ENCODE measurements around the gene AGPAT1. TPM values are rescaled to one million over a fixed set of nuclear protein-coding genes. Genes with fewer than 3 reads are reported as not detected.

AGPAT1 gene
- total and polyA plus RNA-seq, 7 donors: 35.0 to 77.8 (median 47.4) TPM

DNA sequence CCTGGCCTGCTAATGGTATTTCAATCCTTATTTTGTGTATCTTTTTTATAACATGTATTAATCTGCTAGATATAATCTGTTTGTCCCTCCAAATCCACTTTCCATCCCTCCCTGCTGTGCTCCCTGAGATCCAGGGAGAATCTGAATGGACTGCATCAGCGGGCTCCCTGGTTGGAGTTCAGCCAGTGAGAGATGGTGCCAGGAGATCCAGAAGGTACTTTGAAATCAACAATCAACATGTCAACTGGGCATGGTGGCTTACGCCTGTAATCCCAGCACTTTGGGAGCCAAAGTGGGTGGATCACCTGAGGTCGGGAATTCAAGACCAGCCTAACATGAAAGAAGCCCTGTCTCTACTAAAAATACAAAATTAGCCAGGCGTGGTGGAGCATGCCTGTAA is 52.2 kb downstream of the AGPAT1 start:
- Histone ChIP-seq H3K27ac (no peak overlapping the region), H3K4me3 (no peak overlapping the region), H3K27me3 (ENCODE audit: insufficient read depth in 3 of 3, low read length in 2 of 3) (no peaks in the 10 kb centered on the region), H3K36me3 (ENCODE audit: insufficient read depth in 1 of 2, low read depth in 1 of 2) (peaks cover 10 to 83% of the 10 kb centered on the region in 2 donors), H3K4me1 (peaks cover 25% of the 10 kb centered on the region), H3K9me3 (no peaks in the 10 kb centered on the region)
- 73 to 84% (median 77%) methylated on average over 4 of the region's 4 CpGs for WGBS, 3 donors
- DNase-seq (no peak), ATAC-seq (no peak)
- intact Hi-C loops (cut with DNase I): no loop called here
- TF ChIP-seq, protein P1, sequence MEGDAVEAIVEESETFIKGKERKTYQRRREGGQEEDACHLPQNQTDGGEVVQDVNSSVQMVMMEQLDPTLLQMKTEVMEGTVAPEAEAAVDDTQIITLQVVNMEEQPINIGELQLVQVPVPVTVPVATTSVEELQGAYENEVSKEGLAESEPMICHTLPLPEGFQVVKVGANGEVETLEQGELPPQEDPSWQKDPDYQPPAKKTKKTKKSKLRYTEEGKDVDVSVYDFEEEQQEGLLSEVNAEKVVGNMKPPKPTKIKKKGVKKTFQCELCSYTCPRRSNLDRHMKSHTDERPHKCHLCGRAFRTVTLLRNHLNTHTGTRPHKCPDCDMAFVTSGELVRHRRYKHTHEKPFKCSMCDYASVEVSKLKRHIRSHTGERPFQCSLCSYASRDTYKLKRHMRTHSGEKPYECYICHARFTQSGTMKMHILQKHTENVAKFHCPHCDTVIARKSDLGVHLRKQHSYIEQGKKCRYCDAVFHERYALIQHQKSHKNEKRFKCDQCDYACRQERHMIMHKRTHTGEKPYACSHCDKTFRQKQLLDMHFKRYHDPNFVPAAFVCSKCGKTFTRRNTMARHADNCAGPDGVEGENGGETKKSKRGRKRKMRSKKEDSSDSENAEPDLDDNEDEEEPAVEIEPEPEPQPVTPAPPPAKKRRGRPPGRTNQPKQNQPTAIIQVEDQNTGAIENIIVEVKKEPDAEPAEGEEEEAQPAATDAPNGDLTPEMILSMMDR (IDR thresholded peaks at IDR 0.05): no peak

GRCh38 chr6:32120573-32121059 is 55.3 kb downstream of the AGPAT1 start:
- no peak for DNase-seq
- 92 to 94% (median 94%) methylated on average over 11 to 12 of the region's 12 CpGs for WGBS, 3 donors
- TF ChIP-seq, protein P1 (IDR thresholded peaks at IDR 0.05): no peak
- H3K4me1 ChIP-seq: peaks cover 7% of the 10 kb centered on the region
- H3K9me3 ChIP-seq: no peaks in the 10 kb centered on the region
- no peak overlapping the region for H3K27ac ChIP-seq
- H3K4me3 ChIP-seq: no peak overlapping the region
- H3K36me3 ChIP-seq (ENCODE audit: insufficient read depth in 1 of 2, low read depth in 1 of 2): peaks cover 10 to 97% of the 10 kb centered on the region in 2 donors
- intact Hi-C loops (cut with DNase I): no loop called here
- no peak for ATAC-seq
- H3K27me3 ChIP-seq (ENCODE audit: insufficient read depth in 3 of 3, low read length in 2 of 3): no peaks in the 10 kb centered on the region

DNA sequence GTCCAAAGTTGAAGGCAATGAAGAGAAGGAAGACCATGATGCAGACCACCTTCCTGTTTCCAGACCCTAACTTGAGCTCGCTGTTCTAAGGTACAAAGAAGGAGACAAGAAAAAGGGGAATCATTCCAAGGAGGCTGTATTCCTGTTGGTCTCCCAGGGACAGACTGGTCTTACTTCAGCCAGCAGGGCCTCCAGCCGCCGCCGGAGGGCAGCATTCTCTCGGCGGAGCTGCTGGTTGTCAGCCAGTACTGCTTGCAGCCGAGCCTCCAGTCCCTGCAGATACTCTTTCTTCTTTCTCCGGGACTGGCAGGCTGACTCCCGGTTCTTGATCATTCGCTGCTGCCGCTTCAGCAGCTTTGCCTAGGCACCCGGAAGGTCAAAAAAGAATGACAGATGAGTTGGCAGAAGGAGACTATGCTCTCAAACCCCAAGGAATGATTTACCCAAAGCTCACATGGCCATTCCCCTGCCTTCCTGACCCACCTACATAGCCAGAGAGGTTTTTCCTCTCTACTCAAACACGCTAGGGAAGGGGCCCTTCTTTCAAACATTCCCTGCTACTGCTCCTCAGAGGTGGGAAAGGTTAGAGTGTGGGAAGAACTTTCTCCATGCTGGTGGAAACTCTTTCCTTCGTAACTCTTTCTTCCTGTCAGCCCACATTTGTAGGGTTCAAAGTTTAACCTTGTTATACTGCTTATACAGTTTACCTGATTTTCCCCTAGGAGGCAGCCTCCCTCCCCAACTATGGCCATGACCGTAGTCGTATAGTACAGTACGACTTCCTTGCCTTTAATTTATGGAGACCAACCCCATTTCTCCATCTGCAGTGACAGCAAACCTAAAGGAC is 56.9 kb downstream of the AGPAT1 start:
- TF ChIP-seq, protein P1 (IDR thresholded peaks at IDR 0.05): peak; percentile 93
- Histone ChIP-seq H3K27ac (no peak overlapping the region), H3K36me3 (ENCODE audit: insufficient read depth in 1 of 2, low read depth in 1 of 2) (peaks cover 5 to 93% of the 10 kb centered on the region in 2 donors), H3K4me3 (no peak overlapping the region), H3K4me1 (peaks cover 7% of the 10 kb centered on the region), H3K27me3 (ENCODE audit: insufficient read depth in 3 of 3, low read length in 2 of 3) (no peaks in the 10 kb centered on the region), H3K9me3 (no peaks in the 10 kb centered on the region)
- peak; percentile 84 to 93 (median 90) for ATAC-seq
- DNase-seq: peak; percentile 87 to 92
- intact Hi-C loops (cut with DNase I): loop anchor here (1.0 to 5.0 kb wide), 5 partner anchors 33 to 78 kb away; partner anchors contain the start of genes PPT2 (in 2 of the 2) and PRRT1 (in 1 of the 2)
- WGBS, 3 donors: 20 to 22% (median 21%) methylated on average over 16 to 17 of the region's 17 CpGs

Other genes starting within 250 kb of the AGPAT1 start
- gene C2, start 248.4 kb downstream of the AGPAT1 start, total RNA-seq: 1 to 10 TPM; 1.5 to 5.5 (median 3.5) TPM
- gene C2, start 248.4 kb downstream of the AGPAT1 start, polyA plus RNA-seq: 1 to 10 TPM in 1 of 3 donors, under 1 TPM in 2; 0.77 to 1.2 (median 0.99) TPM
- gene CFB, start 230.0 kb downstream of the AGPAT1 start, total RNA-seq: 1 to 10 TPM; 2.5 to 5.8 (median 3.4) TPM
- 1 to 10 TPM; 1.6 to 2.3 (median 1.8) TPM for gene CFB, start 230.0 kb downstream of the AGPAT1 start, polyA plus RNA-seq
- gene NELFE, start 217.1 kb downstream of the AGPAT1 start, total RNA-seq: 10 to 100 TPM; 47.2 to 52.3 (median 48.7) TPM
- 10 to 100 TPM; 44.3 to 86.9 (median 85.4) TPM for gene NELFE, start 217.1 kb downstream of the AGPAT1 start, polyA plus RNA-seq
- gene SKIC2, start 216.9 kb downstream of the AGPAT1 start, total RNA-seq: 10 to 100 TPM; 27.9 to 31.0 (median 29.2) TPM
- gene SKIC2, start 216.9 kb downstream of the AGPAT1 start, polyA plus RNA-seq: 10 to 100 TPM; 26.9 to 36.6 (median 31.8) TPM
- 10 to 100 TPM in 2 of 4 donors, 1 to 10 TPM in 2; 7.4 to 12.9 (median 9.9) TPM for gene DXO, start 203.9 kb downstream of the AGPAT1 start, total RNA-seq
- gene DXO, start 203.9 kb downstream of the AGPAT1 start, polyA plus RNA-seq: 10 to 100 TPM in 1 of 3 donors, 1 to 10 TPM in 2; 8.0 to 20.6 (median 9.2) TPM
- gene C4A, start 194.0 kb downstream of the AGPAT1 start, total RNA-seq: 10 to 100 TPM in 3 of 4 donors, 1 to 10 TPM in 1; 5.6 to 13.2 (median 10.9) TPM
- gene C4A, start 194.0 kb downstream of the AGPAT1 start, polyA plus RNA-seq: 1 to 10 TPM; 3.0 to 3.2 (median 3.1) TPM
- gene C4B, start 161.3 kb downstream of the AGPAT1 start, total RNA-seq: 10 to 100 TPM in 1 of 4 donors, 1 to 10 TPM in 3; 5.6 to 12.6 (median 9.4) TPM
- gene C4B, start 161.3 kb downstream of the AGPAT1 start, polyA plus RNA-seq: 1 to 10 TPM; 2.6 to 3.3 (median 2.7) TPM
- 1 to 10 TPM in 1 of 4 donors, under 1 TPM in 1, not detected in 2; 0.19 to 9.9 TPM for gene CYP21A2, start 137.7 kb downstream of the AGPAT1 start, total RNA-seq
- gene CYP21A2, start 137.7 kb downstream of the AGPAT1 start, polyA plus RNA-seq: under 1 TPM in 2 of 3 donors, not detected in 1; 0.05 to 0.10 TPM
- gene TNXB, start 66.7 kb downstream of the AGPAT1 start, total RNA-seq: 10 to 100 TPM; 14.5 to 26.1 (median 23.9) TPM
- gene TNXB, start 66.7 kb downstream of the AGPAT1 start, polyA plus RNA-seq: 10 to 100 TPM in 1 of 3 donors, 1 to 10 TPM in 2; 7.0 to 13.6 (median 9.1) TPM
- gene ATF6B, start 47.8 kb downstream of the AGPAT1 start, total RNA-seq: 10 to 100 TPM; 17.2 to 23.8 (median 19.9) TPM
- 10 to 100 TPM; 13.0 to 35.2 (median 15.1) TPM for gene ATF6B, start 47.8 kb downstream of the AGPAT1 start, polyA plus RNA-seq
- gene FKBPL, start 45.8 kb downstream of the AGPAT1 start, total RNA-seq: 1 to 10 TPM; 2.1 to 4.3 (median 4.1) TPM
- gene FKBPL, start 45.8 kb downstream of the AGPAT1 start, polyA plus RNA-seq: 10 to 100 TPM in 1 of 3 donors, 1 to 10 TPM in 2; 8.2 to 12.2 (median 9.9) TPM
- gene PRRT1, start 24.1 kb downstream of the AGPAT1 start, total RNA-seq: under 1 TPM; 0.08 to 0.51 (median 0.16) TPM
- gene PRRT1, start 24.1 kb downstream of the AGPAT1 start, polyA plus RNA-seq: under 1 TPM; 0.22 to 0.28 (median 0.26) TPM
- 10 to 100 TPM; 11.3 to 15.1 (median 14.0) TPM for gene PPT2, start 21.9 kb downstream of the AGPAT1 start, total RNA-seq
- gene PPT2, start 21.9 kb downstream of the AGPAT1 start, polyA plus RNA-seq: 10 to 100 TPM; 12.5 to 28.3 (median 18.0) TPM
- gene EGFL8, start 11.5 kb downstream of the AGPAT1 start, total RNA-seq: 1 to 10 TPM; 2.0 to 7.0 (median 3.7) TPM
- 1 to 10 TPM; 2.1 to 4.0 (median 3.6) TPM for gene EGFL8, start 11.5 kb downstream of the AGPAT1 start, polyA plus RNA-seq
- 10 to 100 TPM; 52.0 to 91.1 (median 57.0) TPM for gene RNF5, start 2.3 kb upstream of the AGPAT1 start, total RNA-seq
- 100 to 1,000 TPM; 110 to 122 (median 113) TPM for gene RNF5, start 2.3 kb upstream of the AGPAT1 start, polyA plus RNA-seq
- 1 to 10 TPM in 3 of 4 donors, under 1 TPM in 1; 0.85 to 2.0 (median 1.4) TPM for gene AGER, start 8.2 kb upstream of the AGPAT1 start, total RNA-seq
- 1 to 10 TPM in 1 of 3 donors, under 1 TPM in 2; 0.79 to 1.7 (median 0.91) TPM for gene AGER, start 8.2 kb upstream of the AGPAT1 start, polyA plus RNA-seq
- gene PBX2, start 14.1 kb upstream of the AGPAT1 start, total RNA-seq: 10 to 100 TPM; 36.1 to 46.7 (median 37.5) TPM
- gene PBX2, start 14.1 kb upstream of the AGPAT1 start, polyA plus RNA-seq: 10 to 100 TPM; 20.4 to 27.4 (median 22.1) TPM
- 1 to 10 TPM; 1.7 to 5.1 (median 3.5) TPM for gene GPSM3, start 16.6 kb upstream of the AGPAT1 start, total RNA-seq
- 1 to 10 TPM; 1.5 to 2.7 (median 2.6) TPM for gene GPSM3, start 16.6 kb upstream of the AGPAT1 start, polyA plus RNA-seq
- 10 to 100 TPM; 11.3 to 16.6 (median 13.7) TPM for gene NOTCH4, start 48.0 kb upstream of the AGPAT1 start, total RNA-seq
- gene NOTCH4, start 48.0 kb upstream of the AGPAT1 start, polyA plus RNA-seq: 10 to 100 TPM in 2 of 3 donors, 1 to 10 TPM in 1; 9.7 to 19.5 (median 10.4) TPM
- not detected for gene TSBP1, start 195.8 kb upstream of the AGPAT1 start, total RNA-seq
- gene TSBP1, start 195.8 kb upstream of the AGPAT1 start, polyA plus RNA-seq: not detected
- gene BTNL2, start 231.1 kb upstream of the AGPAT1 start, total RNA-seq: not detected
- not detected for gene BTNL2, start 231.1 kb upstream of the AGPAT1 start, polyA plus RNA-seq